HG02798 (cell line): ENCODE measurements around the gene SH2B3.

Source experiments
- ATAC-seq: cut with Tn5 transposase; IDR thresholded peaks from one replicate; pipeline ENCODE4 v1.9.1; 2021; ENCODE audit warnings: mild to moderate bottlenecking; ENCODE audit not compliant: unreplicated experiment, poor library complexity

The SH2B3 gene

DNA sequence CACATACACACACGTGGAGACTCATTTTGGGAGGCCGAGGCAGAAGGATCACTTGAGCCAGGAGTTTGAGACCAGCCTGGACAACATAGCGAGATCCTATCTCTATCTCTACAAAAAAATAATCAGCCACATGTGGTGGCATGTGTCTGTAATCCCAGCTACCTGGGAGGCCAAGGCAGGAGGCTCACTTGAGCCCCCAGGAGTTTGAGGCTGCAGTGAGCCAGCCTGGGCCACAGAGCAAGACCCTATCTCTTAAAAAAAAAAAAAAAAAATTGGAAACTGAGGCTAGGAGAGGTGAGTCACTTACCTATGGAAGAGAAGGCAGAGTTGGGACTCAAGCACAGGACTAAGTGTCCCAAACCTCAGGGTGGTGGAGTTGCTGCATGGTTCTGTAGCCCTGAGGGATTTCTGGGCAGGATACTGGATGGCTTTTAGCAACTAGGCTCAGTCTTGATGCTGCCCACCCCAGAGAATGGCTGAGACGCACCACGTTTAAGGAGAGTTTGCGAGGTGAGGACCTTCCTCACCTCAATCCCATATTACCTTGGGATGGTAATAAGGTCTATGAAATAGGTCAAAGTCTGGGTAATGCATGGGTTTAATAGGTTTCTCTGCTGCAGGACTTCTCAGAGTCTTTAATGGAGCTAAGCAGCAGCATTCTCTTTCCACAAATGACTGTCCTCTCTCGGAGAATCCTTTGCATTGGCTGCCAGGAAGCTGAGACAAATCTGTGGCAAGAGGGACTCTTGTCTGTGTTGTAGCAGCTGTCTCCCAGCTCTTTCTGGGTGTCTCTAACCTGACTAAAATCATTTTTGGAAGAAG, 35.6 kb downstream of the SH2B3 start:
- no peak for ATAC-seq

DNA sequence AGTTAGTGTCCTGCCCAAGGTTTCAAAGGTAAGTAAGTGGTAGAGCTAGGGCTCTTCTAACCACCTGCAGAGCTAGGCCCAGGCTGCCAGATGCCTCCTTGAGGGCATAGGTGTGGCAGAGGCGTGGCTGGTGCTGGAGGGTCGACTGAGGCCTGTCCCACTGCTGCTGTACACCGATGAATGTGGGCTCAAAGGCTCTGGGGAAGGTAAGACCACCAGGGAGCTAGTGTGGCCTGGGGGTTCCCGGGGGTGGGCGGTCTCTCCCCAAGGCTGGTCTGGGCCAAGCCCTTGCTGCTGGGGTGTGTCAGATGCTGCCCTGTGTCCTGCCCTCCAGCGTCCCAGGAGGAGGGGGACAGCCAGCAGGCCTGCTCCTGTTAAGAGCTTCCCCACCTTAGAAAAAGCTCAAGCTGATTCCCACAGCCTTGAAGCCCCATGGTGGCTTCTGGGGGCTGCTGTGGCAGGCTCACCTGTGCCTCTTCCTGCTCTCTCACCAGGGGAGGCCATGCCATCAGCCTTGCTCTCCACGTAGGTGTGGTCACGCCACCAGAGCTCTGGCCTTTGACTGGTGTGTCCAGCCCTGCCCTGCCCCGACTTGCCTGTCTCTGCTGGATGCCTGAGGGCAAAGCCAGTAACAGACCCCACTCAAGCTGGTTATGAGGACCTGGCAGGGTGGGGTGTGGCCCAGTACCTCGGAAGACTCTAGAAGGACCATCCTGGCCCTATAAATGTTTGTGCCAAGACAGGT, 36.8 kb downstream of the SH2B3 start:
- no peak for ATAC-seq

DNA sequence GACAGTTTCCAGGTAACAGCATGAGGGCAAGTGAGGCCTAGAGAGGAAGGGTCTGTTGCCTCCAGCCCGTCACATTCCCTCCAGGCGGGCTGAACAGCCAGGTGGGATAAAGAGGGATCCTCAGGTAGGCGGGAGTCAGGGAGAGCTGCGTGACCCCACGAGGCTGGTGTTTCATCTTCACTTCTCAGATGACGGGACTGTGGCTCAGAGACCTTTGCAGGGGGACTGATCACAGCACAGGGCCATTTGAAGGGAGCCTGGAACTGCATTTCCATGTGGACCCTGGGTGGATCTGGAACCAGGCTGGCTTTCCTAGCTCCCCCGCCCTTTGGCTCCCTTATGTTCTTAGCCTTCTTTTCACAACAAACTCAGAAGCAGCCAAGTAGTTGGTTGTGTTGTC, 37.4 kb downstream of the SH2B3 start:
- no peak for ATAC-seq

DNA sequence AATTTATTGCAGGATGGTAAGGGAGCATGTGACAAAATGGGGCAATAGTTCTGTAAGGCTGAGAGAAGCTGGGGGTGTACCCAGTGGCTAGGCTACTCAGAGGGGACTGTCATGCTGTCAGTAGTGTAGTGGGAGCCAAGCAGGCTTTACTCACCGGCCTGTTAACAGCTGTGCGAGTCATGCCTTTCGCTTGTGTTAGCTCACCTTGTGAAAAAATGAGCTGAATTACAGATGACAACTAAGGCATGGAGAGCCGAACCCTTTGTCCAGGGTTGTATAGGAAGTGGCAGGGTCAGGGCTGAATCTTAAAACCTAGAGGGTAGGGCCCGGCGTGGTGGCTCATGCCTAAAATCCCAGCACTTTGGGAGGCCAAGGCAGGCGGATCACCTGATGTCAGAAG, 37.9 kb downstream of the SH2B3 start:
- ATAC-seq, result no peak

DNA sequence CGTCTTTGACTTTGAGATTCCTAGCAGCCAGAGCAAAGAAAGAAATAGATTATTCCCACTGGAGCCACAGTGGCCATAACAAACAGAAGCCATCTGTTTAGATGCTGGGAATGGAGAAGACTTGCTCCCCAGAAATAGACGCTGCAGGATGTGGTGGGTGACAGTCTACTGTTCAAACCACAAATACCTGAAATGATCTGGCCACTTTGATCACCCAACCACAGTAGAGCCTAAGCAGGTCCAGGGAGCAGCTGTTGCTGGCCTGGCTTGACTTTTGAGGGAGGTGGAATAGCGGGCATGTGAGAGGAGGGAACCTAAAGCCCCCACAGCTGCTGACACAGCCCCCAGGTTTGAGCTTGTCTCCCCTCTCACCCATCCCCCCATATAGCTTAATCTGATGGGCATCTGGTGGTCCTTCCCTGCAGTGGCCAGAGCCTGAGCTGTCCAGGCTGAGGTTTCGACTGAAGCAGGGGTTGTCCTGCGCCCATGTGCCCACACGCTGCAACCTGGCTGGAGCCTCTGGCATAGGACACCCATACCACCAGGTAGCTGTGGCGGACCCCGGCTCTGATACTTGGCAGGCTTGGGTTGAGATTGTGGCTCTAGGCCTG, 38.7 kb downstream of the SH2B3 start:
- ATAC-seq, result peak; percentile 29

DNA sequence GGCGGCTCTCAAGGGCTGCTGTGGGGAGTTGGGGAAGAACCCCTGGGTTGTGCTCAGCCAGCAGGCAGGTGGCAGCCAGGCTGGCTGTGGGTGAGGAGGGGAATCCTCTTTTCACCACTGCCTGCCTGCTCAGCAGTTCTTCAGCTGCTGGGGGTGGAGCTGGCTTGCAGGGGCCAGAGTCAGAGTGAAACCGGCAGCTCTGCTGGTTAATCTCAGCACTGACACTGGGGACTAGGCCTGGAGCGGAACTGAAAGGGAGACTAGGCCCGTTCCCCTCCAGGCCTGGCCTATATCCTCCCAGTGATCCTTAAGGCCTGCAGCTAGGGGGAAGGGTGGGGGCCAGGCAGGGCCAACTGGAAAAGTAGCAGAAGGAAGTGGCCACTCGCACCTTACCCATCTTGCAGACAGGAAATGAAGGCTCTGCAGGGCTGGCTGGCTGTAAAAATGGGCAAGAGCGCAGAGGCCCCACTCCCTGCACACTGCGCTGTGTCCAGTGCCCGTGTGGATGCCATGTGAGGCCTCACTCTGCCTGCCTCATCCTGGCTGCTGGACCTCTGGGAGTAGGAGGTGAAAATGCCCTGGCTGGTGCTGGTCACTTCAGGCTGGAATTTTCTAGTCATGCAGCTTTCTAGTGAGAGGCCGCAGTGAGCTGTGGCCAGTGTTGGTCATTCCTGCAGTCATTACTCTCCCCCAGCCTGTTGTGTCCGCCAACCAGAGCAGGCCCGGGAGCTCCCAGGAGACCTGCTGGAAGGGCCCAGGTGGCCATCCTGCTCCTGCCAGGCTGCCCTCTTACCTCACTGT, 39.4 kb downstream of the SH2B3 start:
- peak; percentile 90 for ATAC-seq

DNA sequence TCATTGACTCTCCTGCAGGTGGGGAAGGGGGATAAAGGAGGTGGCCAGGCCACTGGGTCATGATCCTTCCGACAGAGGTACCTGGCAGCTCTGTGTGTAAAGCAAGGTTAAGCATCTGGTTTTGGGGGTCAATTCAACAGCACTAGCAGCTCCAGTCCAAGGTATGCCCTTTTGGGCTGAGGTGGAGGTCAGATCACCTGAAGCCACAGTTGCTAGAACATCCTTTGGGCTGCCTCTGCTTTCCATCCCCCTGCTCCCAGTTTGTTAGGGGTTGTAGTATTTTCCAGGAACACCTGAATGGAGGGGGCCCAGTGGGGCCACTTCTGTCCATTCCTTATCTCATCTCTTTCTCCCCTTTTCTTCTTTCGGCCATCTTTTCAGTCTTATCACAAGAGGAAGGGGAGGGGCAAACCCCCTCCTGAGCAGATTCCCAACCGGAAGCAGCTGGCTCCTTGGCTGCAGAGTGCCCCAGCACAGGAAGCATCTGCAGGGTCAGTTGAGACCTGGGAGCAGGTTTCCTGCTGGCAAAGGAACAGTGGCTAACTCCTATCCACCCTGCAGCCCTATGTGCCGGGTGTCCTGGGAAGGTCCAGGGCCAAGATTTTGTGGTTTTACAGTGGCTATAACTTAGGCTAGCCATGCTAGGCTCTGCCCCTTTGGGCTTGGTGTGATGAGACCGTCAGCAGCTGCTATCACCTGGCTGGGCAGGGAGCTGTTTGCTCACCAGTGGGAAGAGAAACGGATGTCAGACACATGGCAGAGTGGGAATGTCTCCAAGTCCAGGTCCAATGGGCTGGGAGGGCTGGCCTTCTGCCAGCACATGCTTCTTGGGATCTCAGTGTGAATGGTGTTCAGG, 40.2 kb downstream of the SH2B3 start:
- ATAC-seq, result no peak

DNA sequence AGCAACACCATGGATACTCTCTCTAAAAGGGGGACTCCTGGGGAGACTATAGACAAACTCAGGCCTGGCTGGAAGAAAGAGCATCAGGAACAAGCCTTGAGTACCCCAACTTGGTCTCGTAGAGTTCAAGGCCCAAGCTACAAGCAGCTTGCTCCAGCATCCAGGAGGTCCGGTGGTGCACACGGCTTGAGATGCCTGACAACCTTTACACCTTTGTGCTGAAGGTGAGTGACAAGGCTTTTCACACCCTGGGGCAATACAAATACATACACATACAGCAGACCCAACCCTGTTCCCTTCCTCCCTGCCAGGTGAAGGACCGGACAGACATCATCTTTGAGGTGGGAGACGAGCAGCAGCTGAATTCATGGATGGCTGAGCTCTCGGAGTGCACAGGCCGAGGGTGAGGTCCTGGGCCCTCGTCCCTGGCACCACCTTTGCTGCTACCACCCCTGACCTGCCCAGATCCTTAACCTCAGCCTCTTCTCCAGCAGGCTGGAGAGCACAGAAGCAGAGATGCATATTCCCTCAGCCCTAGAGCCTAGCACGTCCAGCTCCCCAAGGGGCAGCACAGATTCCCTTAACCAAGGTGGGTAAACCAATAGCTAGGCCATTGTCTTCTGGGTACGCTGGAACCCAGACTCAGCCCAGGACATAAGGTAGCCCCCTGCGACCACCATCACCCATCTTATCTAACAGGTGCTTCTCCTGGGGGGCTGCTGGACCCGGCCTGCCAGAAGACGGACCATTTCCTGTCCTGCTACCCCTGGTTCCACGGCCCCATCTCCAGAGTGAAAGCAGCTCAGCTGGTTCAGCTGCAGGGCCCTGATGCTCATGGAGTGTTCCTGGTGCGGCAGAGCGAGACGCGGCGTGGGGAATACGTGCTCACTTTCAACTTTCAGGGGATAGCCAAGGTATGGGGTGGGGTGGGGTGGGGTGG, 41.2 kb downstream of the SH2B3 start:
- ATAC-seq, result no peak

DNA sequence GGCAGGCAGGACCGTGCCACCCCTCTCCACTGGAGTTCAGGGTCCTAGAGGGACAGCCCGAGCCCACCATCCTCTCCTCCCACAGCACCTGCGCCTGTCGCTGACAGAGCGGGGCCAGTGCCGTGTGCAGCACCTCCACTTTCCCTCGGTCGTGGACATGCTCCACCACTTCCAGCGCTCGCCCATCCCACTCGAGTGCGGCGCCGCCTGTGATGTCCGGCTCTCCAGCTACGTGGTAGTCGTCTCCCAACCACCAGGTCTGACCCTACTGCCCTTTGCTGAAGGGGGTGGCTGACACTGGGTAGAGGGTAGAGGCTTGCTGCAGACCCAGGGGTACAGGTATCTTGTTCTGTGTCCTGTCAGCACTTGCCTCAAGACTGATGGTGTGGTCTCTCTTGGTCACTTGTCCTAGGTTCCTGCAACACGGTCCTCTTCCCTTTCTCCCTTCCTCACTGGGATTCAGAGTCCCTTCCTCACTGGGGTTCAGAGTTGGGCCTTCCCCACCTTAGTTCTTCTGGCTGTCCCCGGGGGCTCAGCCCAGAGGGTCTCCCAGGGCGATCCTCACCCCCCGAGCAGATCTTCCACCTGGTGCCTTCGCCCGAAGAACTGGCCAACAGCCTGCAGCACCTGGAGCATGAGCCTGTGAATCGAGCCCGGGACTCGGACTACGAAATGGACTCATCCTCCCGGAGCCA, 42.0 kb downstream of the SH2B3 start:
- ATAC-seq, result no peak

DNA sequence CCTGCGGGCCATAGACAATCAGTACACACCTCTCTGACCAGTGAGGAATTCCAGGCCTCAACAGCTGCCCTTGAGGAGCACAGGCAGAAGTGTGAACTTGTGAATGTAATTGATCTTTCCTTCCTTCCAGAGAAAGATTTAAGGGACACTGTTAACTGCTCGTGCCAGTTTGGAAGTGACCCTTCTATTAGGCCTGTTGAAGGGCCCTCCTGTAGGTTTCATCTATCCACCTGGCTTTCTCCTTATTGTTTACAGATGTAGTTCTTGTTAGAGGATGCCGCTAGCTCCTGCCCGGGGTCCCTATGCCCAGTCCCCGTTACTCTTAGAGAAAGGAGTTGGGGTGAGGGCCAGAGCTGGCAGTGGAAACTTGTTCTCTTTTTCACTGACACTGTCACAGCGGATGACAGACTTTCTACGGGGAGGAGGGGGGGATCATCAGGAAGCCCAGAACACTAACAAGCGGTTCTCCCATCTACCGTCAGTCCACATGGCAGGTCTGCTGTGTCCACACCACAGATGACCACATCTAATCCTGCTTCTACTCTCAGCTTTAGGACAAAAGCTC, 42.6 kb downstream of the SH2B3 start:
- no peak for ATAC-seq

DNA sequence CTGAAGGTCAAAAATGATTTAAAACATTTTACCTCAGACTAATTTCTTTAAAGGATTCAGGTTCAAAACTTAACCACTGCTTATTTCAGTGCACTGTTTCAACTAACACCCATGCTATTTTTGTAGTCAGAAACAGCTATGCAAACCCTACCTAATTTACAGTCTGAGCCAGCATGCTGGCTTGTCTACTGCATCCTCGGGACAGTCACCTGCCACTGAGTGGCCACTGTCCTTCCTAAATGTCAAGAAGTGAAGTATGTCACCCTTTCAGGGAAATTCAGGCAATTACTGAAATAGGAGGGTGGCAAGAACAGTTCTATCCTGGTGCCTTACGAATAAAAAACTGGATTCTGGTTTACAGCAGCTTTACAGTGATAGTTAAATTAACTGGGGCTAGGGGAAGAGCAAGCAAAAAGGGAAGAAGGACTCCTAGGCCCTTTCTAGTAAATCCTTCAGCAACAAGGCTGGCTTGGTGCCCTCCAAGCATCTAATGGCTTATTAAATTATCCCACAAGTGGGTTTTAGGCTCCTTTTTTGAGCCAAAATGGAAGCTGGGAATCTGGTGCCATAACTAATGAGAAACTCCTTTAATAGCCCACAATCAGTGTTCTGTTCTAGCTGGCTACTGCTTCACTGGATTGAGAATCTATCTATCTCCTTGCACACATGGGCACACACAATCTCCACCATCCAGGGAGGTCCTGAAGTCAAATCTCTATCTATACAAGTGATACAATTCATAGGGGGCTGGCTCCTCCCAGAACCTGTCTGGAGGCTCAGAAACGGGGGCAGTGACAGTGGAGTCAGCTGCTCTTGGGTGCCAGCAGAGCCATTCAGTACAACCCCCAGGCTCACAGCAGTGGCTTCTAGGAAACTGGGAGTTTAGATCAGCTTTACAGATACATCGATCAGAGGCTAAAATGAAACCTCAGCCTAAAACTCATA, 43.4 kb downstream of the SH2B3 start:
- no peak for ATAC-seq

DNA sequence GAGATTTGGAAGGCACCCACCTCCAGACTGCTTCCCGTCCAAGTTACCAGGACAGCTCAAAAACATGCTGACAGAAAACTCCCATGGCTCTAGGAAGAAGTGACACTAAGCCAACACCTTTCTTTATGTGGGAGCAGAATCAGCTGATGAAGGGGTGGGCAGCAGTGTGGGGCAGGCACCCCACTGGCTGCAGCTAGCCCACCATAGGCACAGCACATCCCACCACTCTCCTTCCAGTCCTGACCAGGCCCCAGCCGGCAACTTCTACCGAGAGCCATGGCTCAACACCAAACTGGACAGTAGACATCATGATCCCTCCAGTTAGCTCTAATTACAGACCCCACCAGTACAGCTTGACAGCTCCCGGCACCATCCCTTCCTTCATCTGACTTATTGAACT, 45.0 kb downstream of the SH2B3 start:
- no peak for ATAC-seq

DNA sequence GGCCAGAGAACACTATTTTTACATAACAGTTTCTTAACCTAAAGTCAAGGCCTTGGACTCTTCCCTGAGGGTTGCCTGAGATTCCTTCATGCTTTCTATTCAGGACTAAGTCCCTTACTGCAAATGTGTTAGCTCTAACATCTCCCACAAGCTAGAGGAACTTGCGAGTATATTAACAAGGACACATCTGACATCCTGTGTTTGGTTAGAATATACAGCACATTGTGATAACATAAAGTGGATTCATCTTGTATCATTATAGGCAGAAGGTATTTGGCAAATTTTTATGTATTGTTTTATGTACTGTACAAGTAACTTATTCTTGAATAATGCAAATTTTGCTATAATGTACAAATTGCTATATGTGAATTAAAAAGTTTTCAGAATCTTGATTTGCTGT, 45.5 kb downstream of the SH2B3 start:
- no peak for ATAC-seq

DNA sequence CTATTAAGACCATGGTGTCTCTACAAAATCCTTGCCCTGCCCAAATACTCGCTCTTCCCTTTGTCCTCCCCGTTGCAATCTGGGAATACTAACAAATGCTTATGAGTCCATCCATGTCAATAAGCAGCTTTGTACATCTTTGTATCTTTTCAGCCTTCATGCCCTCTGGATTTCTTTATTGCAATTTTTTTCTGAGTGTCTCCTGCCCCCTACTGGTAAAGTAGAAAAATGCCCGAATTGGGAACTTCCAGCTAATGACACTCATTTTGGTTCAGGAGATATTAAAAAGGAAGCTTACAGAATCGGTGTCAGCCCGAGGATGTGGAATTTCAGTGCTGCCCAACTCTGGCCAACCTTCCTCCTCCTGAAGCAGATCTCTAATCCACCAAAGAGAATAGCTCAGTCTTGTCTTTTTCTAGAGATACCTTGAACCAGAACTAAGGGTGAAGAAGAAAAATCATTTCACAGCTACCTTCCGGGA, 46.0 kb downstream of the SH2B3 start:
- ATAC-seq, result no peak

DNA sequence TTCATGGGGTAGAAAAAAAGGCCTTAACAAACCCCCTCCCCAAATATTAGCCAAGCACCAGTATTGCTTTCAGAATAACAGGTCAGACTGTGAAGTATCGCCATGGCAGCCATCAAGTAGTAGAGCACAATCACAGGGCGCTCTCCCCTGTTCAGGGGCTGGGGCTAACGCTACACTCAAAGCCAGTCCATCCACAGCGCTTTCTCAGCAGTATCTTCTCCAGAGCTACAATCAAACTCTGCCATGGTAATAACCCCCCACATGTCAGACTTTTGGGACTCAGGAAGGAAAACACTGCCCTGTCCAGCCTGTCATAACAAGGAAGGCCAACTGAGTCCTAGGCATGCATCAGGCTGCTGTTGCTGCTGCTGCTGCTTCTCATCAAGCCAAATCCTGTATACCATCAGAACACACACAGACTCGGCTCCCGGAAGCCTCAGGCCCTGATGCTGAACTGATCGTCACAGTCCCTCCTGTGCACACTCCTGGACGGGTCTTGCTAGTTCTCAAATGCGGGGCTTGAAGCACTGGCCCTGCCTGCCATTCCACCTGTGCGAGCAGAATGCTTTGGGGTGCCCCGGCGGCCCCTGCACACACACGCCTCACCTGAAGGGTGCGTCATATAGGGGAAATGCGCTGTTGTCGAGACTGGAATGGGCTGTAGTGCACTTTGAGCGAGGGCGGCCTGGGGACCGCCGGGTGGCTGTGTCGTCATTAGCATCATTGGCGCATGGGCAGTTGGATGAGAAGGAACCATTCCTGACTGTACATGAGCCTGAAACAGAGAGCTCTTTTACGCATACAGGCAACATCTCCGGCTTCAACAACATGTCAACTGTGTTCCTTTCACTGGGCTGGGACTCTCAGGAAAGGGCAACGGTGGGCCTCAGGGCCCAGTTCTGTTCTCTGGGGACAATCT, 47.6 kb downstream of the SH2B3 start:
- ATAC-seq, result no peak
